Activated T-helper 1 cell treated with Interleukin-2 at 50 U/mL for 16 hours (primary cell): ENCODE data around the gene ZNF182.
"Not testable (repeated sequence)": the region's sequence is repeated elsewhere in the genome, so short reads cannot be mapped to it uniquely, and the experiment has no call there.

ENCODE experiments used
- DNase-seq: peaks from one replicate; pipeline ENCODE4 v3.0.0-alpha.2; 2020; ENCODE audit warnings: low read depth

The ZNF182 gene

DNA sequence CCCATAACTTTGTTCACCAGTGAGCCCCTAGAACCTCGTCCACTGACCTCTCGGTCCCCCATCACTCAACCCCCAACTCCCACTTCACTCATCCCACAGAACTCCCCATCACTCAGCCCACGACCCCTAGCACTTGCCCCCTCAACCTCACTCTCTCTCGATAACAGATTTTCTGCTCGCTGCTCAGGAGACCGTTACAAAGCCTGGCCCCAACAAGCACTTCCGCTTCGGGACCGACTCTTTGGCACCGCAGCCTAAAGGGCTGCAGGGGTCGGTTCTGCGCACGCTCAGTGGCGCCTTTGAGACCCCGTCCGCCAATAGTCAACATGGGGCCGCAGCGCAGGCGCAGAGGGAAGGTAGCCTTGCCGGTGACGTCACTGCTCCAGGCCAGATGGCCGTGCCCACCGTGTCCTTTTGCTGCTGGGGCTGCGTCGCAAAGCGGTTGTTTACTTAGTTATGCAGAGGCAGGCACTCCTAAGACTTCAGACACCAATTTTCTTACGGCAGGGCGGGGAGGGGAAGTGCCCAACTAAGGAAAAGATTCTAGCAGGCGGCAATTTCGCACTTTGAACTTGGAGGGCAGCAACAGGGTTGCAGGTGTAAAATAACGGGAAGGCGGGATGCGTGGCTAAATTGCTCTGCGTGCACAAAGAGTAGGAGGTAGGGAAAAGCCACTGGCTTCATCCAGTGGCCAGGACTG, at the start of gene ZNF182:
TSS of gene ZNF182 (minus strand) at position 232 of the 700 bp plus-strand sequence. CDS start 1,380 bp downstream, outside the sequence.
- DNase-seq: peak; percentile 84

DNA sequence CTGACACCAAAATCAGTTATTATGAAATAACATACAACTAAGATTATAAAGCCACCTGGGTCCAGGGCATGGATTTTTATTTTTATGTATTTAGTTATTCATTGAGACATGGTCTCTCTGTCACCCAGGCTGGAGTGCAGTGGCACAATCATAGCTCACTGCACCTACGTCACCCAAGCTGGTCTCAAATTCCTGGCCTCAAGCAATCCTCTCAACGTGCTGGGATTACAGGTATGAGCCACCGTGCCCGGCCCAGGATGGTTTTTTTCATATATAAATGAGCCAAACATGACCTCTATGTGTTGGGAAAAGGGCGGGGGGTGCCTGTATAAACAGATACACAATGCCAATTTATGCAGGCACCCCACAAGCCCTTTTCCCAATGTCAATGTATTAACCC, 43.1 kb upstream of the ZNF182 start:
- no peak for DNase-seq

DNA sequence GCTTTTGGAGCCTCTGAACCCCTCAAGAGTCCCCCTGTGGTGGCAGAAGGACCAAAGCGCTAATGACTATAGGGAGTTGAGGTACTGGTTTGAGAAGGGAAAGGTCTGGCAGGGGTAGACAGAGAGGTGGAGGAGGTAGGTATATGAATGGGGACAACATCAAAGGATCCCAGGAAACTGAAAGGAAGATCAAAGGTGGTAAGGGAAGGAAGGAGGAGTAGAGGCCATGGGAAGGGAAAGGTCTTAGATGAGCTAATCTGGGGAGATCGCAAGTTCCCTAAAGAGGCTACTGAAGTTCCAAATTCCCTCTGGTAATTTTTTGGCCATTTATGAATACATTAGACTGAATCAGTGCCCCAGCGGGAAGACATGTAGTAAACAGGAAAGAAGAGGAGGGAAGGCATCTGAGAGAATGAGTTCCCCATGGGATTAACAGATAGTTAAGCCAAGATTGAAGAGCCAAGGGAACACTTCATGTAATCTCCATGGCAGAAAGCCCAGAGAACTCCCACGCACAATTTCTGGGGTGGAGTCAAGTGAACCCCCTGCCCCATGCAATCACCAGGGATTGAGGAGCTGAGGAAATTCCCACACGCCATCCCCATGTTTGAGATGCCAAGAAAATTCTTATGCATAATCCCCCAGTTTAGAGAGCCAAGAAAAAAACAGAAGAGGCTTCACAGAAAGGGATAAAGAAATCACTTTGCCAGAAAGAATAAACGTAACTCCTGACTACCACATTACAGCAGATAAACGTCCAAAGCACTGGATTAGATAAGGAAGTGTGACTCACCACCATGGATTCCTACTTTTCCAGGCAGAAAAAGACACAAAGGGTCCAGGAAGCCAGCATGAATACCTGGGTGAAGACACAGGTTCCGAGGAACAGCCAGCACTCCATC, 41.9 kb upstream of the ZNF182 start:
- DNase-seq: no peak

DNA sequence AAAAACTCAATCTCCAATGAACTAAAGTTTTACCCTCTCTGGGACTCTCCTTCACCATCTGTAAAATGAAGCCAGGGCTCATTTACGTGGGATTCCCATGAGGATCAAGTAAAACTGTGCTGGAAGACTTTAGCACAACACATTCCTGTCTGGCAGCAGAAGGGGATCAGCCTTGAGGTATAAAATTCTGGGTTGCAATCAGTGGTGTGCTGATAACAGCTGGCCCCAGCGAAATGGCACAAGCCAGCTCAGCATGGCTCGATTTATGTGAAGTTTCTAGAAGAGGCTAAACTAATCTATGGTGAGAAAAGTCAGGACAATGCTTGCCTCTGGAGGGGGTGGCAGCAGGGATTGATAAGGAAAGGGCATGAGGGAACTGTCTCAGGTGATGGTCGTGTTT, 39.3 kb upstream of the ZNF182 start:
- DNase-seq: no peak

DNA sequence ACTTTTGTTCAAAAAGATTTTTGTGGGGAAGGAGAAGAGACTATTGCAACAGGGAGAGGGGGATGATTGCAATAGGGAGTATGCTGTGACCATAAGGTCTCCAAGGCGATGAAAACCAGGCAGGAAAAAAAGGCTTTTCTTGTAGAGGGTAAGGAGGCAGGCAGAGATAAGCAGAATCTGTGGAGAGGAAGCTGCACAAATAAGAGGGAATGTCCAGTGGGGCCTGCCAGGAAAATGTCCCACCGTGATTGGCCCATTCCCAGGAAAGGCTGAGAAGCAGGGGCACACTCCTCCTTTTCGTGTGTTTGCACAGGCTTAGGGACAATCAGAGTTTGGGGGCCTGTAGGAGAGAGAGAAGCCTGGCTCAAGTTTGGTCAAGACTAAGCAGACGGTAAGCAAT, 32.1 kb upstream of the ZNF182 start:
- DNase-seq: no peak

DNA sequence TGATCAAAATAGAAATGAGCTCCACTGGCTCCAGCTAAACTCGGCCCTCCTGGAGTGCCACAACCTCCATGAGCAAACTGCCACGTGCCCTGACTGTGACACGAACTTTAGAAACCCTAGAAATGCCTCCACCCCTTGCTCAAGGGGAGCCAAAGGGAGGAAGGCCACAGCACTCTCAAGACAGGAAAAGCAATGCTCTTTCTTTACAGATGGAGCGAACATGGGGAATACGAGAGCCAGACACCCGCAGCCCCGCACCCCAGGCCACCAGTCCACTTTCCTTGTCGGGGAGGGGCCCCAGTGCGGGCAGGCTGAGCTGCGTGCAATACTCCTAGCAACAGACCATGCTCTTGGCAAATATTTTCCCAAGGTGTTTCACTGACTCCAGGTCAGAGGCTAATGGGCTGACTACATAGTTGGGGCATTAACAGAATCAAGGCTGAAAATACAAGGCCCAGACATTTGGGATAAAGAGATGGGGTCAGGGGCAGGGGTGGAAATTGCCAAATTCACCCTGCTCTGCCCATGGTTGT, 26.9 kb upstream of the ZNF182 start:
- not testable (repeated sequence) for DNase-seq

DNA sequence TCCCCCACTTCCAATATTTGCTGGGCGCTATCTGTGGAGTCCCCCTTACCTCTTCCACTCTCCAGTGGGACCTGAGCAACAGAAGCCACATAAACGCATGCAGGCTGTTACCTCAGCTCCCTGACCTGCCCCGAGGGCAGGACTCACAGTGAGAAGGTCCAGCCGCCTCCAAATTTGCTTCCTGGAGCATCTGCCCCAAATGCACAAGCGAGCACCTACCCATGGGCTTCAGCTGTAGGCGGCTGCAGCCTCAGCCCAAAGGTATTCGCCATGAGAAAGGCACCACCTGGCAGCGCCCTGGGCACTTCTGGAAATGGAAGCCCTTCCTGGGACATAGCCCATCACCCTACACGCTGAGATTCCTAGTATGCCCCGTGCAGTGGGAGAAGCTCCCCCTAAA, 26.4 kb upstream of the ZNF182 start:
- DNase-seq: no peak

DNA sequence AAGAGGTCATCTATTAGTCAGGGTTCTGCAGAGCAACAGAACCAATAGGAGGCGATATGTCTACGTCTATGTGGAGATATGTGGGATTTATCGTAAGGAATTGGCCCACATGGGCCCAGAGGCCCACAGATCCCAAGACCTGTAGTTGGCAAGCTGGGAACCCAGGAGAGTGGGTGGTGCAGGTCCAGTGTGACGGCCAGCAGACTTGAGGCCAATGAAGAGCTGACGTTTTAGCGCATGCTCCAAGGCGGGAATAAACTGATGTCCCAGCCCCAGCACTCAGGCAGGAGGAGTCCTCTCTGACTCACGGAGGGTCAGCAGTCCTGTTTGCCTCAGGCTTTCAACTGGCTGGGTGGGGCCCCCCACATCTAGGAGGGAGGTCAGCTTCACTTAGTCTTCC, 24.3 kb upstream of the ZNF182 start:
- no peak for DNase-seq

DNA sequence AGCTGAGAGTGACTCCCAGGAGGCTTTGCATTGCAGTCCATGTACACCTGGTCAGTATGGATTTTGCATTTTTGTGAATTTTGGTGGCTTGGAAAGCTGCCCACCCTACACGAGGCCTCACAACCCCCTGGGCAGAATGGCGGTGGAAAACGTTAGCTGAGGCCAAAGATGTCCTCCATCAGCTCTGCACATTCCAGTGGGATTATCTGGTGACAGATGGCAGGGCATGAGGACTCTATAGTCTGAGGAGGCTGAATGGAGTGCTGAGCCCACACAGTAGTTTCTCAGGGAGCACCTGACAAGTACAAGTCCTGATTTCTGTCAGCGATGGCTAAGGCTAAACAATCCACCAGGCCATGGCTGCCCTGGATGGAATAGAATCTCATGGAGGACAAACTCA, 23.8 kb upstream of the ZNF182 start:
- DNase-seq: not testable (repeated sequence)

DNA sequence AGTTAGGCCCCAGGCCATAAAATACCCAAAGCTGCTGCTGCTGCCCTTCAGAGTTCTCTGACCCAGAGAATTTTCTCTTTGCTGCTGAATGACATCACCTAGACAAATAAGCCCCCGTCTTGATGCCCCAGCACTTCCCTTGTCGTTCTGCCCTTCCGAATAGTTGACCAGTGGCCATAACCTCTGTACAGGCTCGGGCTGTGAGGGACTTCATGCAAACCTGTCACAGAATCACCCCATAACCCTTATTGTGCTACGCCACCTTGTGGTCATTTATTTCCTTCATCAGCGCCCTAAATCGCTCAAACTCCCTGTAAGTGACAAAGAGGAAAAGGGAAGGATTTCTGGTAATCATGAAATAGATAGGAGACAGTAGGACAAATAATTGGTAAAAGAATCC, 21.8 kb upstream of the ZNF182 start:
- no peak for DNase-seq

DNA sequence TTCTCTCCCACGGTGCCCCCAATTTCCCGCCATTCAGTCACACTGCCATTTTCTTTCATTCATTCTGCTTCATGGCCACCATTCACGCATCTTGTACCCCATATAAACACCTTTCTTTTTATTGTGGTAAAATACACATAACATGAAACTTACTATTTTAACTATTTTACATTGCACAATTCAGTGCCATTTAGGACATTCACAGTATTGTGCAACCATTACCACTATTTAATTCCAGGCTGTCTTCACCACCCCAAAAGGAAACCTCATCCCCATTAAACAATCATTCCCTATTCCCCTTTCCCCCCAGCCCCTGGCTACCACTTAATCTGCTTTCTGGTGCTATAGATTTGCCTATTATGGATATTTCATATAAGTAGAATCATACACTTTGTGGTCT, 18.9 kb upstream of the ZNF182 start:
- DNase-seq: no peak

DNA sequence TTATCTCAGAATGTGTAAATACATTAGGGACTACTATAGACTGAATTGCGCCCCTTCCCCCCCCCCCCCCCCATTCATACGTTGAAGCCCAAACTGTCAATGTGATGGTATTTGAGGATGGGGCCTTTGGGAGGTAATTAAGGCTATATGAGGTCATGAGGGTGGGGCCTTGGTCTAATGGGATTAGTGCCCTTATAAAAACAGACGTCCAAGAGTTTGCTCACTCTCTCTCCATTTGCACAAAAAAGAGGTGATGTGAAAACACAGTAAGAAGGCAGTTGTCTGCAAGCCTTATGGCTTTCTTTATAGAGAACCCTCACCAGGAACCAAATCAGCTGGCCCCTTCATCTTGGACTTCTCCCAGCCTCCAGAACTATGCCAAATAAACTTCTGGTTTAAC, 18.3 kb upstream of the ZNF182 start:
- no peak for DNase-seq

DNA sequence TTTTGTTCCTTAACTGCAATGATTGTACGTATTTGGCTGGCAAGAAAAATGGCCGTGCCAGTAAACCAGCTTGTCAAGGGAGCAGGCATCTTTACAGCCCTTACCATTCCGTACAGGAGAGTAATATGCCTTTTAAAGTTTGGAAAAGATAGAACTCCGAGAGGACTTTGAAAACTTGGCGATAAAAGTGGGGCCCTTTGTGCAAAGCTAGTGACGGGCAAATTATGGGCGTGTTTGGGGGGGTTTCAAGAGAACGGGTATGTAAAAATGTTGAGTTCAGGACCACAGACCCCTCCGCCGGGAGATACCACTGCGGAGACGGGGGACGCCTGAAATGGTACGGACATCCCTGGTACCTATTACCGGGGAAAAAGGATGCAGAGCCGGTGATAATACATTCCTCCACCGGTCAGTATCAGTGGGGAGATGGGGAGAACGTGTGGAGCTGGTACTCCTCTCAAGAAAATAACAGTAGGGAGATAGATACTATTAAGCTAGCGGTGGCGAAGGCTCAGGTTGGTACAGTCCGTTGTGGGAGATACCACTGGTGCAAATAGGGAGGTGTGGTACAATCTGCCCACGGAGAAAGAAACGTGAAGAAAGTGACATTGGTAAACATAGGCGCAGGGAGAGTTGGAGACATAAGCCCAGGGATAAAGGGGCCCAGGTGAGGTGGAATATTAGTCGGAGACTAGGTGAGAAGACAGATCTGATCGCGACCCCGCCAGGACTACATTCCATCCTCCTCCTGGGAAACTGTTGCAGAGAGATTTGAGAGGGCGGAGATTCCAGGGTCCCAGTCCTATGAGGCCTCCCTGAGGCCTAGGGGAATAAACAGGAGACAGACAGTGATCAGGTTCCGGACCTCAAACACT, 17.5 kb upstream of the ZNF182 start:
- DNase-seq: peak; percentile 49

DNA sequence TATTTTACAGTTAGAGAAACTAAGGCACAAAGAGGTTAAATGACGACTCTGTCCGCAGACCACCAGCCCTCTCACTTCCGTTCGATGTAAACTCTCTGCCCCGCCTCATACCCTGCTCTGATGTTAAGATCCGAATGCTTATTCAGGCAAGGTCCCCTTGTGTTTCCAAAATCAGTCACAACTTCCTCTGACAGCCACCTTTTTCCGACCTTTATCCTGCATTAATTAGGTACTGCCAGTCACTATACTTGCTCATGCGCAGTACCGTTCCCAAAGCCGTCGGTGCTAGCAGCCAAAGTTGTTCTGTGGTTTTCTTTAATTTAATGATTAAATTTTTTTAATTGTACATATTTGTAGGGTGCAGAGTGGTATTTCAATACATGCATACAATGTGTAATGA, 16.7 kb upstream of the ZNF182 start:
- DNase-seq: not testable (repeated sequence)

DNA sequence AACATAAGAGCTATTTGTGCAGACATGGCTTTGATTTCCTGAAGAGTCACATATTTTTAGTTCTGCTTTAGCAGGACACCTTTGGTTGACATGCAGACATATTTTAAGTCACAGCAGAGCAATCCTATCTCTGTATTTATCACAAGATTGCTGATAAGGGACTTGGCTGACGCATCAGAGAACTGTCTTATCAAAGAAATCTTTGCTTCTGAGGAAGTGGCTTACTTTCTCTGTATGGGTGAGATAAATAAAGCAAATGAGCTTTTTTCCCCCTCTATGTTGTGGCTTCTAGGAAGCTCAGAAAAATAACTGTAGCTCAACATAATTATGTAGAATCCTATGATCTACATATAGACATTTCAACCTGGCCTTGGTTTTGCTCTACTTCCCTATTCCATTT, 16.1 kb upstream of the ZNF182 start:
- not testable (repeated sequence) for DNase-seq

DNA sequence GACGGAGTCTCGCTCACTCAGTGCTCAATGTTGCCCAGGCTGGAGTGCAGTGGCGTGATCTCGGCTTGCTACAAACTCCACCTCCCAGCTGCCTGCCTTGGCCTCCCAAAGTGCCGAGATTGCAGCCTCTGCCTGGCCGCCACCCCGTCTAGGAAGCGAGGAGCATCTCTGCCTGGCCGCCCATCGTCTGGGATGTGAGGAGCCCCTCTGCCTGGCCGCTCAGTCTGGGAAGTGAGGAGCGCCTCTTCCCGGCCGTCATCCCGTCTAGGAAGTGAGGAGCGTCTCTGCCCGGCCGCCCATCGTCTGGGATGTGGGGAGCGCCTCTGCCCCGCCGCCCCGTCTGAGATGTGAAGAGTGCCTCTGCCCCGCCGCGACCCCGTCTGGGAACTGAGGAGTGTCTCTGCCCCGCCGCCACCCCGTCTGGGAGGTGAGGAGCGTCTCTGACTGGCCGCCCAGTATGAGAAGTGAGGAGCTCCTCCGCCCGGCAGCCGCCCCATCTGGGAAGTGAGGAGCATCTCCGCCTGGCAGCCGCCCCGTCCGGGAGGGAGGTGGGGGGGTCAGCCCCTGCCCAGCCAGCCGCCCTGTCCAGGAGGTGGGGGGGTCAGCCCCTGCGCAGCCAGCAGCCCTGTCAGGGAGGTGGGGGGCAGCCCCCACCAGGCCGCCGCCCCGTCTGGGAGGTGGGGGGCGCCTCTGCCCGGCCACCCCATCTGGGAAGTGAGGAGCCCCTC, 13.0 kb upstream of the ZNF182 start:
- DNase-seq: not testable (repeated sequence)

DNA sequence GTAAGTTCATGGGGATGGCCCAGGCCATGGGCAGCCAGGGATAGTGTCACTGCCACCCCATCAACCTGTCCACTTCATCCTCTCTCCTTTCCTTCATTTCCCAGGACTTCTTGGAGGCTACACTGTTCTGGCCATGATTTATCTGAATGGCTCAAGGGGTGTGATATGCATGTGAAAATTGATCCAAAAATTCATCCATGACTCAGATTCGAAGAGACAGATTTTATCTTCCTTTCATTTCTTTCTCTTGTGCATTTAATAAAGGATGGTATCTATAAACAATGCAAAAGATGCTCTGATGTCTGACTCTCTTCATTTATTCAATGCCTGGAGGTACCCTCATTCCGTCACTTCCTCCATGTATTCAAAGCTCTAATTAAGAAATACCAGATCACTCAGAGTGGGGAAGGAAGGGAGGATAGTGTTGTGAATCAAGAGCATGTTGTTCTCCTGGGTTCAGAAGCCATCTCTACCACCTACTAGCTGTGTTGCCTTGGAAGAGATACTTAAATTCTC, 5.7 kb upstream of the ZNF182 start:
- DNase-seq: not testable (repeated sequence)

DNA sequence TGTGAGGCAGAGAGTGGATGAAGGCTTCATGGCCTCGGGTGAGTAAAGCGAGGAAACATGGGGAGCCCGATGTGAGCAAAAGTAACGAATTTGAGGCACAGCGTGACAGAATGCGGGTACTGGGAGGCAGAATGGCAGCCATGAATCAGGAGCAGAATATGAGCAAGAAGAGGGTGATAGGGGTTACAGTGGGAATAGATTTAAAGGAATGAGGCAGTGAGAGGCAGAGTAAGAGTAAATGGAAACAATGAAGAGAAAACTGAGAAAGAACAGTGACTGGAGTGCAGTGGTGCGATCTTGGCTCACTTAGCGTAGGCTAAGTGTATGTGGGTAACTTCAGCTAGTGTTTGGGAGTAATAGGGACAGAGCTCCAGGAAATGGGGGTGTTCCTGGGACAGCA, 2.9 kb upstream of the ZNF182 start, which contains the start of gene SPACA5:
TSS of gene SPACA5 (plus strand) at position 301 of the 400 bp plus-strand sequence. CDS start 815 bp downstream, outside the sequence.
- not testable (repeated sequence) for DNase-seq

DNA sequence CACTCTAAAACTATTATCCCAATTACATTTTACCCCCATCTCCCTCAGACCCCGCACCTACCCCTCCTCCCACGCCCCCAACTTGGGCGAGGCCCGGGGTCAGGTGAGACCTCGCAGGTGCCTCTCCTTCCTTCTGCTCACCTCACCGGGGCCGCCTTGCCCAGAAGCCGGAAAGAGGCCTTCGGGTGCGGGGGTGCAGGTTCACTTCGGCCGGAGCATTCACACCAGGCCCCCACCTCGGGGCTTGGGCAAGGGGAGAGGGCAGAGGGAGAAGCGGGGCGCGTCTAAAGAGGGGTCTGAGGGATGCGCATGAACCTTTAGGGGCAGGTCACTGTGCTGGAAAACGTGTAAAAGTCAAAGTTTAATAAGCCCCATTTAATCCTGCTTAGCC, 427 bp downstream of the ZNF182 start:
- no peak for DNase-seq

DNA sequence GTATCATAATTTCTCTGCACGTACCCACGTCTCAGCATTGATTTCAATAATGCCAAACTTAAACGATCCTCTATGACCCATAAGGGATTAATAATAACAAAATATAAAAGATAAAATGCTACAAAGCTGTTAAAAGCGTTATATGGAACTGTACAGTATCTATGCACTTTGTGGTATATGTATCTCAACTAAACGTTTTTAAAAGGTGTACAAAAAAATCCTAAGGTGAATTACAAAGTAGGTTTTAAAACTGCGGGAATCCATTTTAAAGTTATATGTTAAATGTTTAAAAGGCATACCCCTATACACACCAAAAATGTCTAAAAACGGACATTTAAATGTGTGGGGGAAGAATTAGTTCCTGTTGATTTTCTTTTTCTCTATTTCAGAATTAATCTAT, 860 bp downstream of the ZNF182 start:
- DNase-seq: no peak

DNA sequence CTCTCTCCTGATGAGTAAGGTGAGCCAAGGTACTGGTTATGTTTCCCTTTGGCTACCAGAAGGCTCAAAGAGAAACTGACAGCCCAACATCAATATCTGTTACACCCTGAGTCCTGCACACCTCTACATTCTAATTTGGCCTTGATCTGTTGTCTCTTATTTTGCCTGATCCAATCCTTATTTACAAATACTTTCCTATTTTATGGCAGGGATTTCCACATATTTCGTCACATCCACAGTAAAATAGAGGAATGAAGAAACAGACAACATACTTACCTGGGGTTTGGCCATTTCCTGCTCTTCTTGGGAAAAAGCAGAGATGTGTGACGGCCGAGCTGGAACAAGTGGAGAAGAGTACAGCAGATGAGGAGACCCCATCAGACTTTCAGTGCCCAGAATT, 1.5 kb downstream of the ZNF182 start:
- DNase-seq: no peak
